Uterus (tissue), 4 donors: ENCODE data around the gene RAPGEF5. TPM values are rescaled to one million over a fixed set of nuclear protein-coding genes. Genes with fewer than 3 reads are reported as not detected.

ENCODE experiments used
- DNase-seq, 2 donors: peaks; one replicate each; pipeline ENCODE4 v3.0.0-alpha.2; 2019 to 2020
- H3K27ac ChIP-seq, 2 donors: fragments of 200-600 bp; sonication (generic); 1 replicate in 1 of 2; 2 replicates in 1 of 2; pipeline ENCODE4 v1.5.1; 2016 to 2018
- H3K27me3 ChIP-seq, 2 donors: fragments of 200-600 bp; sonication (generic); one replicate each; pipeline ENCODE4 v1.5.1; 2018 to 2019; ENCODE audit warnings: control low read depth in 1 of 2
- H3K36me3 ChIP-seq, 2 donors: fragments of 200-600 bp; sonication (generic); one replicate each; pipeline ENCODE4 v1.5.1; 2019; ENCODE audit warnings: control low read depth in 1 of 2
- H3K4me1 ChIP-seq, 2 donors: fragments of 200-600 bp; sonication (generic); one replicate each; pipeline ENCODE4 v1.5.1; 2018 to 2019; ENCODE audit warnings: control low read depth in 1 of 2
- H3K4me3 ChIP-seq, 2 donors: fragments of 200-600 bp; sonication (generic); 1 replicate in 1 of 2; 2 replicates in 1 of 2; pipeline ENCODE4 v1.5.1; 2018 to 2019; ENCODE audit warnings: mild to moderate bottlenecking in 1 of 2
- H3K9me3 ChIP-seq, 2 donors: fragments of 200-600 bp; sonication (generic); one replicate each; pipeline ENCODE4 v1.5.1; 2019; ENCODE audit warnings: control low read depth in 1 of 2
- POLR2A ChIP-seq, 2 donors: fragments of 450-650 bp; IDR thresholded peaks; one replicate each; pipeline ENCODE4 v1.6.1; 2016; ENCODE audit warnings: antibody characterized with exemption in 2 of 2, mild to moderate bottlenecking in 1 of 2, moderate library complexity in 1 of 2
- intact Hi-C: fragments of 100-400 bp; cut with DNase I; formaldehyde crosslinking; loops from one replicate; pipeline ENCODE4 v1.15.1; 2023; ENCODE audit warnings: low total_unique reads
- total RNA-seq, 4 donors: library from RNA; depleted of rRNA in 3 of 4; stranded (reverse); fragments of >200 nt in 3 of 4; gene quantifications; one replicate each; pipeline versions ENCODE4 v1.1.0 to v1.2.4, GENCODE V29; 2014 to 2023
- TF ChIP-seq, protein P1 (sequence below), 4 experiments: fragments of 200-600 bp in 2 of 4; fragments of 450-650 bp in 2 of 4; sonication (generic) in 2 of 4; IDR thresholded peaks; one replicate each; pipeline ENCODE4 v1.5.1; 2016 to 2019; ENCODE audit warnings: antibody characterized with exemption in 4 of 4, mild to moderate bottlenecking in 2 of 4, moderate library complexity in 1 of 4
- donor health status: DM: yes; HTN: yes; CAD: no.

The RAPGEF5 gene
- total RNA-seq, 4 donors from 2014 or later, result 44.7 to 124 (median 55.1) TPM

DNA sequence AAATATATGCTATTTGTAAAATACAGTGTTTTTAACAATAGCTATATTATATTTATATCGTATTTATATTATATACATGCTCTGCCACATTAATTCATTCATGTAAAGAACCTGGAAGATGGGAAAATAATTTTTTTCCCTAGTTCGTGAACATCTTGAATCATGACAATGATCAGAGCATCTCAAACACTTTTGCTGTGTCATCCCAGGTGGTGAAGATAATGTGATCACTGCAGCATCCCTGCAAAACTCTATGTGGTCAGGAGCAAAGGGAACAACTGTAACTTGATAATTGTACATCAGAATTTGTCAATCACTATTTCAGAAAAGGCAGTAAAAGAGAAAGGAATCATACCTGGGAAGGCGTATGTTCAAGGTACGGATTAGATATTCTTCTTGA lies 39.3 kb downstream of the RAPGEF5 start:
- intact Hi-C loops, result no loop called here

GRCh38 chr7:22316914-22317313 lies 40.0 kb downstream of the RAPGEF5 start:
- H3K9me3 ChIP-seq, result no peaks in the 10 kb centered on the region
- H3K4me3 ChIP-seq, result no peak overlapping the region
- H3K36me3 ChIP-seq, result no peaks in the 10 kb centered on the region
- H3K27me3 ChIP-seq, result no peaks in the 10 kb centered on the region
- no peak for DNase-seq
- intact Hi-C loops, result no loop called here
- H3K27ac ChIP-seq, result no peak overlapping the region
- TF ChIP-seq POLR2A (IDR thresholded peaks at IDR 0.05), result no peak
- TF ChIP-seq, protein P1, sequence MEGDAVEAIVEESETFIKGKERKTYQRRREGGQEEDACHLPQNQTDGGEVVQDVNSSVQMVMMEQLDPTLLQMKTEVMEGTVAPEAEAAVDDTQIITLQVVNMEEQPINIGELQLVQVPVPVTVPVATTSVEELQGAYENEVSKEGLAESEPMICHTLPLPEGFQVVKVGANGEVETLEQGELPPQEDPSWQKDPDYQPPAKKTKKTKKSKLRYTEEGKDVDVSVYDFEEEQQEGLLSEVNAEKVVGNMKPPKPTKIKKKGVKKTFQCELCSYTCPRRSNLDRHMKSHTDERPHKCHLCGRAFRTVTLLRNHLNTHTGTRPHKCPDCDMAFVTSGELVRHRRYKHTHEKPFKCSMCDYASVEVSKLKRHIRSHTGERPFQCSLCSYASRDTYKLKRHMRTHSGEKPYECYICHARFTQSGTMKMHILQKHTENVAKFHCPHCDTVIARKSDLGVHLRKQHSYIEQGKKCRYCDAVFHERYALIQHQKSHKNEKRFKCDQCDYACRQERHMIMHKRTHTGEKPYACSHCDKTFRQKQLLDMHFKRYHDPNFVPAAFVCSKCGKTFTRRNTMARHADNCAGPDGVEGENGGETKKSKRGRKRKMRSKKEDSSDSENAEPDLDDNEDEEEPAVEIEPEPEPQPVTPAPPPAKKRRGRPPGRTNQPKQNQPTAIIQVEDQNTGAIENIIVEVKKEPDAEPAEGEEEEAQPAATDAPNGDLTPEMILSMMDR (IDR thresholded peaks at IDR 0.05), result no peak
- no peaks in the 10 kb centered on the region for H3K4me1 ChIP-seq

More for the DNA sequence above, 39.3 kb downstream of the RAPGEF5 start:
- Histone ChIP-seq H3K36me3 (no peaks in the 10 kb centered on the region), H3K27ac (no peak overlapping the region), H3K9me3 (no peaks in the 10 kb centered on the region), H3K4me1 (no peaks in the 10 kb centered on the region), H3K4me3 (no peak overlapping the region), H3K27me3 (no peaks in the 10 kb centered on the region)
- TF ChIP-seq, protein P1 (IDR thresholded peaks at IDR 0.05), result no peak
- TF ChIP-seq POLR2A (IDR thresholded peaks at IDR 0.05), result no peak
- DNase-seq, result no peak

DNA sequence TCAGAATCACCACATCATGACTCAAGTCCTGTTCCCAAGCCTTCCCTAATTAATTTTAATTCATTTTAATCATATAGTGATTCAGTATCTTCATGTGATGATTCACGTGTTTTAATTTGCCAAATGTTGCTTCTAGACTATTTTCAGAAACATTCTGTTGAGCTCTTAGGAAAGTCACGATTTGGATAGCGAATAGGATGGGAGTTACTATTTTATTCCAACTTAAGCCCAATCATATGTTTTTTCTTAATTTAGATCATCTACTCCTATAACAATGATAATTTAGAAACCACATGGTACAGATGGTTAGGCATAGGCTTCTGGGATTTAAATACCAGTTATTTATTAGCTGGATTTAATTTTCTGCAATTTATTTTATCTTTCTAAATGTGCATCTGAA lies 49.1 kb downstream of the RAPGEF5 start:
- Histone ChIP-seq H3K27ac (no peak overlapping the region), H3K9me3 (no peaks in the 10 kb centered on the region), H3K27me3 (no peaks in the 10 kb centered on the region), H3K4me3 (no peak overlapping the region), H3K36me3 (no peaks in the 10 kb centered on the region), H3K4me1 (no peaks in the 10 kb centered on the region)
- TF ChIP-seq POLR2A (IDR thresholded peaks at IDR 0.05), result no peak
- TF ChIP-seq, protein P1 (IDR thresholded peaks at IDR 0.05), result no peak
- no peak for DNase-seq
- intact Hi-C loops, result no loop called here

DNA sequence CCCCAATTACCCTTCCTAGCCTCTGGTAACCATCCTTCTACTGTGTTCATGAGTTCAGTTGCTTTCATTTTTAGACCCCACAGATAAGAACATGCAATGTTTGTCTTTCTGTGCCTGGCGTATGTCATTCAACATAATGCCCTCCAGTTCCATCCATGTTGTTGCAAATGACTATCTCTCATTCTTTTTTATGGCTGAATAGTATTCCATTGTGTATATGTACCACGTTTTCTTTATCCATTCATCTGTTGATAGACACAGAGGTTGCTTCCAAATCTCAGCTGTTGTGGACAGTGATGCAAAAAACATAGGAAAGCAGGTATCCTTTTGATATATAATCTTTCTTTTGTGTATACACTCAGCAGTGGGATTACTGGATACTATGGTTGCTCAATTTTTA lies 51.2 kb downstream of the RAPGEF5 start:
- no peak for DNase-seq
- Histone ChIP-seq H3K9me3 (no peaks in the 10 kb centered on the region), H3K4me3 (no peak overlapping the region), H3K27ac (no peak overlapping the region), H3K27me3 (no peaks in the 10 kb centered on the region), H3K4me1 (no peaks in the 10 kb centered on the region), H3K36me3 (no peaks in the 10 kb centered on the region)
- intact Hi-C loops, result no loop called here
- TF ChIP-seq, protein P1 (IDR thresholded peaks at IDR 0.05), result no peak
- TF ChIP-seq POLR2A (IDR thresholded peaks at IDR 0.05), result no peak

- DNase-seq, result no peak
- Histone ChIP-seq H3K27ac (peak overlapping the region in 1 of 2 donors; percentile 56), H3K36me3 (no peaks in the 10 kb centered on the region), H3K9me3 (no peaks in the 10 kb centered on the region), H3K4me1 (no peaks in the 10 kb centered on the region), H3K4me3 (no peak overlapping the region), H3K27me3 (no peaks in the 10 kb centered on the region)
- intact Hi-C loops, result no loop called here
- no peak for TF ChIP-seq POLR2A (IDR thresholded peaks at IDR 0.05)
- TF ChIP-seq, protein P1 (IDR thresholded peaks at IDR 0.05), result no peak
These were observed 54.0 kb downstream of the RAPGEF5 start for GRCh38 chr7:22302951-22303423.
